Measurements from ENCODE around the gene RND1. TPM values are rescaled to one million over a fixed set of nuclear protein-coding genes. Genes with fewer than 3 reads are reported as not detected.

Gene RND1
- total RNA-seq, 3 donors from 2014 or later, result 1.1 to 5.4 (median 3.3) TPM

GRCh38 chr12:48822711-48823110 is 43.0 kb downstream of the RND1 start:
- H3K27ac ChIP-seq, result no peak overlapping the region
- no peaks in the 10 kb centered on the region for H3K36me3 ChIP-seq
- intact Hi-C loops (cut with DNase I; ENCODE audit: low total_unique reads), result loop anchor here (5.0 kb wide), 1 partner anchor 465 kb away; no protein-coding TSS in a partner anchor
- no peaks in the 10 kb centered on the region for H3K27me3 ChIP-seq
- no peak for TF ChIP-seq POLR2A (IDR thresholded peaks at IDR 0.05)
- no peak for TF ChIP-seq CTCF (IDR thresholded peaks at IDR 0.05)
- no peak for TF ChIP-seq POLR2AphosphoS5 (IDR thresholded peaks at IDR 0.05)
- H3K4me3 ChIP-seq, result no peak overlapping the region
- no peaks in the 10 kb centered on the region for H3K4me1 ChIP-seq
- no peak for DNase-seq (ENCODE audit: low spot score in 2 of 2)
- no peaks in the 10 kb centered on the region for H3K9me3 ChIP-seq

- Histone ChIP-seq H3K4me1 (no peaks in the 10 kb centered on the region), H3K36me3 (no peaks in the 10 kb centered on the region), H3K4me3 (no peak overlapping the region), H3K27me3 (no peaks in the 10 kb centered on the region), H3K9me3 (no peaks in the 10 kb centered on the region), H3K27ac (no peak overlapping the region)
- no peak for DNase-seq (ENCODE audit: low spot score in 2 of 2)
- TF ChIP-seq POLR2AphosphoS5 (IDR thresholded peaks at IDR 0.05) (no peak), CTCF (IDR thresholded peaks at IDR 0.05) (no peak), POLR2A (IDR thresholded peaks at IDR 0.05) (no peak)
- intact Hi-C loops (cut with DNase I; ENCODE audit: low total_unique reads), result loop anchor here (5.0 kb wide), 1 partner anchor 465 kb away; no protein-coding TSS in a partner anchor
Measured at GRCh38 chr12:48822139-48822538, 43.5 kb downstream of the RND1 start.

DNA sequence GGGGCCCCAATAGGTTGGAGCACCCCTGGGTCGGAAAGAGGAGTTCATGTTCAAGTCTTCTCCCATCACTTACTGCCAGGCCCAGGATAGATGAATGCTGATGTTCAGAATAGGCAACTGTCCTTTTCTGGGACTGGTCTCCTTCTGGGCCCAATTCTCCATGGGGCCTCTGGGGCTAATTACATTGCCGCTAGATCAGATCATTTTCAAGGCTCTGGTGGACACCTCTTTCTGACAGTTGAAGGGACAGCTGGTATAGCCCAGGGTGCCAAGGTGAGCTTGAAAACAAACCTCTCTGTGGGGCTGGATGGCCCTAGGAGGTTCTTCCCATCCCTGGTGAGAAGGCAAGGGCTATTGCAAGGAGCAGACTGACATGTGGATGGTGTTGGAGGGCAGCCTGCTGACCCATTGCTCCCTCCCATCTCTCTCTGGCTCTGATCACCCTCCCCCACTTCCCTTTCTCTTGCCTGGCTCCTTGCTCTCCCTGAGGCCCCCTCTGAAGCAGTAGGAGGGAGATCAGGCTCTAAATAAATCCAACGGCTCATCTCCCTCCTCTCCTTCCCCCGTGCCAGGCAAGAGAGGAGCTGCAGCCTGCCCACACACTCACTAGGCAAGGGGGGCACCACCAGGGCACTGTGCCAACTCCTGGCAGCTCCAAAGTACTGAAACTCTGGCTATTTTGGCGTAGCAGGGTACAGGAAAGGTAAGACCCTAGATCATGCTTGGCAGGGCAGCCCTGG is 45.5 kb downstream of the RND1 start:
- H3K4me1 ChIP-seq, result peaks cover 4 to 8% of the 10 kb centered on the region in 2 donors
- TF ChIP-seq CTCF (IDR thresholded peaks at IDR 0.05), result no peak
- no peak for TF ChIP-seq POLR2AphosphoS5 (IDR thresholded peaks at IDR 0.05)
- no peak for TF ChIP-seq POLR2A (IDR thresholded peaks at IDR 0.05)
- intact Hi-C loops (cut with DNase I; ENCODE audit: low total_unique reads), result loop anchor here (5.0 kb wide), 1 partner anchor 467 kb away; no protein-coding TSS in a partner anchor
- no peak overlapping the region for H3K27ac ChIP-seq
- H3K9me3 ChIP-seq, result no peaks in the 10 kb centered on the region
- H3K4me3 ChIP-seq, result no peak overlapping the region
- H3K27me3 ChIP-seq, result no peaks in the 10 kb centered on the region
- H3K36me3 ChIP-seq, result no peaks in the 10 kb centered on the region
- DNase-seq (ENCODE audit: low spot score in 2 of 2), result no peak

DNA sequence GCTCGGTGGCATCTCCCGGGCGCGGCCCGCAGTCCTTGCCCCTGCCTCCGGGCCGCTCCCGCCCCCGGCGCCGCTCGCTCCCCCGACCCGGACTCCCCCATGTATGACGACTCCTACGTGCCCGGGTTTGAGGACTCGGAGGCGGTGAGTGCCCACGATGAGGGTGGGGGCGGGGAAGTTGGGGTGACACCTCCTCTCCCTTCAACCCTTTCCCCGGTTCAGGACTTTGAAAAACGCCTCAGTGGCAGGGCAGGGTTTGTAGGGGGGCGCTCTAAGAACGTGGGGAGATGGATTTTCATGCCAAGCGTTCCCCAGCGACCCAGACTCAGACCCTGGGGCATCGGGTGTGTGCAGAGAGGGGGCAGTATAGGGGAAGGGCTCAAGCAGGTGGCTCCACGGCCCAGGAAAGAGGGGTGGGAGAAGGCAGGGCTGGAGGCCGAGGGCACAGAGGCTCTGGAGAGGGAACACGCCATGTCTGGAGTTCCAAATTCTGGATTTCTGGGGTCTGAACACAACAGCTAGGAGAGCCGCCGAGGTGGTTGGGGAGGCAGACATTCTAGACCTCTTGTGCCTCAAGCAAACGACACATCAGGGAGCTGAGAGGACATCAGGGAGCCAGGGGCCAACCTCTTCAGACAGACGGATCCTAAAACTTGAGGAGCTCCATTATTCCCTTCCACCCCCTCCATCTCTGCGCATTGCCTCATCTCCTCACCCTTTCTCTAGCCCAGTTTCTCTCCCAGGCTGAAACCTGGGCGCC is 46.7 kb downstream of the RND1 start:
- Histone ChIP-seq H3K9me3 (no peaks in the 10 kb centered on the region), H3K27me3 (no peaks in the 10 kb centered on the region), H3K36me3 (no peaks in the 10 kb centered on the region), H3K4me3 (peak overlapping the region; percentile 54 to 87 (median 70)), H3K27ac (peak overlapping the region; percentile 66 to 87), H3K4me1 (peaks cover 4 to 8% of the 10 kb centered on the region in 2 donors)
- TF ChIP-seq POLR2AphosphoS5 (IDR thresholded peaks at IDR 0.05) (no peak), POLR2A (IDR thresholded peaks at IDR 0.05) (no peak), CTCF (IDR thresholded peaks at IDR 0.05) (no peak)
- no peak for DNase-seq (ENCODE audit: low spot score in 2 of 2)
- intact Hi-C loops (cut with DNase I; ENCODE audit: low total_unique reads), result no loop called here

Data from breast epithelium (tissue), 4 donors.